Measurements from ENCODE around the gene RETN.

GRCh38 chr19:7715671-7716070 lies 46.8 kb downstream of the RETN start:
- TF ChIP-seq POLR2A (IDR thresholded peaks at IDR 0.05; ENCODE audit: low read depth, low read length) (no peak), CTCF (IDR thresholded peaks at IDR 0.05; ENCODE audit: extremely low read depth in 1 of 2, insufficient read depth in 1 of 2, low read depth in 1 of 2, low read length in 2 of 2) (no peak), EZH2 (IDR thresholded peaks at IDR 0.05; ENCODE audit: borderline replicate concordance, low read depth, low read length, severe bottlenecking) (no peak), GATA2 (IDR thresholded peaks at IDR 0.05; ENCODE audit: insufficient read depth, insufficient read length, low read depth, low read length) (no peak), POLR2AphosphoS5 (IDR thresholded peaks at IDR 0.05; ENCODE audit: insufficient read depth, low read depth, low read length) (no peak)

Data from endothelial cell of umbilical vein (primary cell).